HepG2 (cell line): ENCODE data around the gene IGFLR1. TPM values are rescaled to one million over a fixed set of nuclear protein-coding genes. Genes with fewer than 3 reads are reported as not detected.

Source experiments
- ETV6 ChIP-seq: sonication (generic); formaldehyde crosslinking; conservative IDR thresholded peaks from 2 replicates; pipeline ENCODE4 v1.4.0; 2020; ENCODE audit warnings: missing genetic modification reagents
- FOSL2 ChIP-seq: sonication (generic); formaldehyde crosslinking; IDR thresholded peaks from 2 replicates; pipeline ENCODE4 v1.4.0; 2020; ENCODE audit warnings: missing genetic modification reagents
- HMG20A ChIP-seq: IDR thresholded peaks from 2 replicates; pipeline ENCODE4 v1.6.1; 2016; ENCODE audit warnings: borderline replicate concordance
- RBFOX2 ChIP-seq: fragments of 200-400 bp; formaldehyde crosslinking; IDR thresholded peaks from 2 replicates; pipeline ENCODE4 v1.6.1; 2017; ENCODE audit warnings: low read depth, mild to moderate bottlenecking, low read length
- SAFB2 ChIP-seq: sonication (generic); formaldehyde crosslinking; IDR thresholded peaks from 2 replicates; pipeline ENCODE4 v1.5.1; 2020; ENCODE audit warnings: missing genetic modification reagents, low read depth, mild to moderate bottlenecking, borderline replicate concordance
- SATB2 ChIP-seq: sonication (generic); formaldehyde crosslinking; IDR thresholded peaks from 2 replicates; pipeline ENCODE4 v1.5.0; 2020; ENCODE audit warnings: missing genetic modification reagents
- TARDBP ChIP-seq: sonication (generic); formaldehyde crosslinking; IDR thresholded peaks from 2 replicates; pipeline ENCODE4 v1.8.0; 2022; ENCODE audit warnings: mild to moderate bottlenecking, missing genetic modification reagents
- ZNF180 ChIP-seq: sonication (generic); formaldehyde crosslinking; IDR thresholded peaks from 2 replicates; pipeline ENCODE4 v1.4.0; 2020; ENCODE audit warnings: low read depth, missing genetic modification reagents, borderline replicate concordance
- ZNF569 ChIP-seq: sonication (generic); formaldehyde crosslinking; IDR thresholded peaks from 2 replicates; pipeline ENCODE4 v1.5.0; 2020; ENCODE audit warnings: mild to moderate bottlenecking, missing genetic modification reagents, moderate library complexity, borderline replicate concordance
- ZNF724P ChIP-seq: sonication (generic); formaldehyde crosslinking; IDR thresholded peaks from 2 replicates; pipeline ENCODE4 v1.8.0; 2022; ENCODE audit warnings: missing genetic modification reagents, borderline replicate concordance
- polyA plus RNA-seq, 8 experiments: library from polyadenylated mRNA; depleted of rRNA in 3 of 8; stranded (reverse) in 7 of 8; unstranded in 1 of 8; fragments of >200 nt; fragmentation: Illumina TruSeq in 4 of 8; extraction: Trizol in 4 of 8; gene quantifications; 2 replicates each; pipeline versions ENCODE4 v1.2.1 to v1.2.3, GENCODE V29; 2011 to 2016; ENCODE audit warnings: low read depth in 4 of 8, missing spikeins in 1 of 8, mixed read lengths in 1 of 8; ENCODE audit not compliant: insufficient read depth in 1 of 8
- total RNA-seq, 5 experiments: library from RNA; depleted of rRNA; stranded (reverse); fragments of >200 nt; fragmentation: Illumina TruSeq; extraction: Trizol; gene quantifications; 2 replicates each; pipeline ENCODE4 v1.2.3, GENCODE V29; 2016; ENCODE audit warnings: low read depth in 1 of 5
- TF ChIP-seq, protein P1 (sequence below): sonication (generic); formaldehyde crosslinking; IDR thresholded peaks from 2 replicates; pipeline ENCODE4 v1.5.0; 2020; ENCODE audit warnings: mild to moderate bottlenecking, low read depth, missing genetic modification reagents, borderline replicate concordance
- TF ChIP-seq, protein P2 (sequence below): sonication (generic); formaldehyde crosslinking; IDR thresholded peaks from 2 replicates; pipeline ENCODE4 v1.4.0; 2020; ENCODE audit warnings: missing genetic modification reagents
- TF ChIP-seq, protein P3 (sequence below): sonication (generic); formaldehyde crosslinking; IDR thresholded peaks from 2 replicates; pipeline ENCODE4 v1.4.0; 2020; ENCODE audit warnings: mild to moderate bottlenecking, missing genetic modification reagents

The IGFLR1 gene
- total and polyA plus RNA-seq, 2 of the 13 experiments (the other 11 are each of a cell fraction or from before 2014, with no cell fraction given): 5.4 to 8.9 TPM

DNA sequence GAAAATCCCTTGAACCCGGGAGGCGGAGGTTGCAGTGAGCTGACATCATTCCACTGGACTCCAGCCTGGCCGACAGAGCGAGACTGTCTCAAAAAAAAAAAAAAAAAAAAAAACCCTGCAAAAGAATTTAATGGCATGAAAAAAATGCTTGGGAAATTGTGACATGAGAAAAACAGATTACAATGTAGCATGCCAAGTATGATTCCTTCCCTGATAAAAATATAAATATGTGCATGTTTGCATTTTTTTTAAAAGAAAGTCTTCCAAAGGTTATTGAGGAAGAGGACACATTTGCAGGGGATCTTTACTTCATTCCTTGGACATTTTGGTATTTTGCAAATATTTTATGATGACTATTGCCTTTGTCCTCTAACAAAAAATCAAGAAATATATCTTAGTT is 52.4 kb downstream of the IGFLR1 start (continued):
- TF ChIP-seq, protein P1, sequence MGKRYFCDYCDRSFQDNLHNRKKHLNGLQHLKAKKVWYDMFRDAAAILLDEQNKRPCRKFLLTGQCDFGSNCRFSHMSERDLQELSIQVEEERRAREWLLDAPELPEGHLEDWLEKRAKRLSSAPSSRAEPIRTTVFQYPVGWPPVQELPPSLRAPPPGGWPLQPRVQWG: no peak
- TF ChIP-seq RBFOX2 (no peak), HMG20A (no peak), FOSL2 (CRISPR knock-in tag) (no peak), SATB2 (CRISPR knock-in tag) (no peak), ZNF724P (CRISPR knock-in tag) (no peak), TARDBP (CRISPR knock-in tag) (no peak), ZNF569 (no peak), SAFB2 (CRISPR knock-in tag) (no peak), ETV6 (CRISPR knock-in tag) (no peak), ZNF180 (CRISPR knock-in tag) (no peak)
- TF ChIP-seq, protein P2, sequence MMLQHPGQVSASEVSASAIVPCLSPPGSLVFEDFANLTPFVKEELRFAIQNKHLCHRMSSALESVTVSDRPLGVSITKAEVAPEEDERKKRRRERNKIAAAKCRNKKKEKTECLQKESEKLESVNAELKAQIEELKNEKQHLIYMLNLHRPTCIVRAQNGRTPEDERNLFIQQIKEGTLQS: no peak
- TF ChIP-seq, protein P3, sequence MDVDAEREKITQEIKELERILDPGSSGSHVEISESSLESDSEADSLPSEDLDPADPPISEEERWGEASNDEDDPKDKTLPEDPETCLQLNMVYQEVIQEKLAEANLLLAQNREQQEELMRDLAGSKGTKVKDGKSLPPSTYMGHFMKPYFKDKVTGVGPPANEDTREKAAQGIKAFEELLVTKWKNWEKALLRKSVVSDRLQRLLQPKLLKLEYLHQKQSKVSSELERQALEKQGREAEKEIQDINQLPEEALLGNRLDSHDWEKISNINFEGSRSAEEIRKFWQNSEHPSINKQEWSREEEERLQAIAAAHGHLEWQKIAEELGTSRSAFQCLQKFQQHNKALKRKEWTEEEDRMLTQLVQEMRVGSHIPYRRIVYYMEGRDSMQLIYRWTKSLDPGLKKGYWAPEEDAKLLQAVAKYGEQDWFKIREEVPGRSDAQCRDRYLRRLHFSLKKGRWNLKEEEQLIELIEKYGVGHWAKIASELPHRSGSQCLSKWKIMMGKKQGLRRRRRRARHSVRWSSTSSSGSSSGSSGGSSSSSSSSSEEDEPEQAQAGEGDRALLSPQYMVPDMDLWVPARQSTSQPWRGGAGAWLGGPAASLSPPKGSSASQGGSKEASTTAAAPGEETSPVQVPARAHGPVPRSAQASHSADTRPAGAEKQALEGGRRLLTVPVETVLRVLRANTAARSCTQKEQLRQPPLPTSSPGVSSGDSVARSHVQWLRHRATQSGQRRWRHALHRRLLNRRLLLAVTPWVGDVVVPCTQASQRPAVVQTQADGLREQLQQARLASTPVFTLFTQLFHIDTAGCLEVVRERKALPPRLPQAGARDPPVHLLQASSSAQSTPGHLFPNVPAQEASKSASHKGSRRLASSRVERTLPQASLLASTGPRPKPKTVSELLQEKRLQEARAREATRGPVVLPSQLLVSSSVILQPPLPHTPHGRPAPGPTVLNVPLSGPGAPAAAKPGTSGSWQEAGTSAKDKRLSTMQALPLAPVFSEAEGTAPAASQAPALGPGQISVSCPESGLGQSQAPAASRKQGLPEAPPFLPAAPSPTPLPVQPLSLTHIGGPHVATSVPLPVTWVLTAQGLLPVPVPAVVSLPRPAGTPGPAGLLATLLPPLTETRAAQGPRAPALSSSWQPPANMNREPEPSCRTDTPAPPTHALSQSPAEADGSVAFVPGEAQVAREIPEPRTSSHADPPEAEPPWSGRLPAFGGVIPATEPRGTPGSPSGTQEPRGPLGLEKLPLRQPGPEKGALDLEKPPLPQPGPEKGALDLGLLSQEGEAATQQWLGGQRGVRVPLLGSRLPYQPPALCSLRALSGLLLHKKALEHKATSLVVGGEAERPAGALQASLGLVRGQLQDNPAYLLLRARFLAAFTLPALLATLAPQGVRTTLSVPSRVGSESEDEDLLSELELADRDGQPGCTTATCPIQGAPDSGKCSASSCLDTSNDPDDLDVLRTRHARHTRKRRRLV: no peak
- TF ChIP-seq, all 625 proteins: peak for 0

Other genes starting within 250 kb of the IGFLR1 start
- 57.0 and 57.1 TPM in 2 replicates for gene DMKN, start 228.8 kb downstream of the IGFLR1 start, total RNA-seq (2016; rRNA removed; fragmentation: Illumina TruSeq; extraction: Trizol)
- 50.8 and 71.8 TPM in 2 replicates for gene DMKN, start 228.8 kb downstream of the IGFLR1 start, polyA plus RNA-seq (2011; rRNA removed)
- not detected in 2 replicates for gene SBSN, start 214.1 kb downstream of the IGFLR1 start, total RNA-seq (2016; rRNA removed; fragmentation: Illumina TruSeq; extraction: Trizol)
- not detected in 2 replicates for gene SBSN, start 214.1 kb downstream of the IGFLR1 start, polyA plus RNA-seq (2011; rRNA removed)
- gene GAPDHS, start 209.0 kb downstream of the IGFLR1 start, total RNA-seq (2016; rRNA removed; fragmentation: Illumina TruSeq; extraction: Trizol): not detected in 2 replicates
- gene GAPDHS, start 209.0 kb downstream of the IGFLR1 start, polyA plus RNA-seq (2011; rRNA removed): 0.09 TPM in 1 of 2 replicates, not detected in the other
- 85.8 and 141 TPM in 2 replicates for gene TMEM147, start 196.8 kb downstream of the IGFLR1 start, total RNA-seq (2016; rRNA removed; fragmentation: Illumina TruSeq; extraction: Trizol)
- gene TMEM147, start 196.8 kb downstream of the IGFLR1 start, polyA plus RNA-seq (2011; rRNA removed): 176 and 188 TPM in 2 replicates
- gene ATP4A, start 178.8 kb downstream of the IGFLR1 start, total RNA-seq (2016; rRNA removed; fragmentation: Illumina TruSeq; extraction: Trizol): 0.11 TPM in 1 of 2 replicates, not detected in the other
- 0.08 and 0.09 TPM in 2 replicates for gene ATP4A, start 178.8 kb downstream of the IGFLR1 start, polyA plus RNA-seq (2011; rRNA removed)
- gene PMIS2, start 156.3 kb downstream of the IGFLR1 start, total RNA-seq (2016; rRNA removed; fragmentation: Illumina TruSeq; extraction: Trizol): not detected in 2 replicates
- not detected in 2 replicates for gene PMIS2, start 156.3 kb downstream of the IGFLR1 start, polyA plus RNA-seq (2011; rRNA removed)
- 9.2 and 17.7 TPM in 2 replicates for gene HAUS5, start 129.7 kb downstream of the IGFLR1 start, total RNA-seq (2016; rRNA removed; fragmentation: Illumina TruSeq; extraction: Trizol)
- 10.3 and 11.1 TPM in 2 replicates for gene HAUS5, start 129.7 kb downstream of the IGFLR1 start, polyA plus RNA-seq (2011; rRNA removed)
- 49.7 and 55.3 TPM in 2 replicates for gene RBM42, start 113.4 kb downstream of the IGFLR1 start, total RNA-seq (2016; rRNA removed; fragmentation: Illumina TruSeq; extraction: Trizol)
- gene RBM42, start 113.4 kb downstream of the IGFLR1 start, polyA plus RNA-seq (2011; rRNA removed): 27.2 and 30.6 TPM in 2 replicates
- gene ETV2, start 100.7 kb downstream of the IGFLR1 start, total RNA-seq (2016; rRNA removed; fragmentation: Illumina TruSeq; extraction: Trizol): 0.20 and 0.46 TPM in 2 replicates
- 0.07 and 0.18 TPM in 2 replicates for gene ETV2, start 100.7 kb downstream of the IGFLR1 start, polyA plus RNA-seq (2011; rRNA removed)
- gene COX6B1, start 94.1 kb downstream of the IGFLR1 start, total RNA-seq (2016; rRNA removed; fragmentation: Illumina TruSeq; extraction: Trizol): 487 and 598 TPM in 2 replicates
- gene COX6B1, start 94.1 kb downstream of the IGFLR1 start, polyA plus RNA-seq (2011; rRNA removed): 469 and 481 TPM in 2 replicates
- not detected in 2 replicates for gene UPK1A, start 75.9 kb downstream of the IGFLR1 start, total RNA-seq (2016; rRNA removed; fragmentation: Illumina TruSeq; extraction: Trizol)
- gene UPK1A, start 75.9 kb downstream of the IGFLR1 start, polyA plus RNA-seq (2011; rRNA removed): 2.5 and 2.9 TPM in 2 replicates
- gene ZBTB32, start 37.9 kb downstream of the IGFLR1 start, total RNA-seq (2016; rRNA removed; fragmentation: Illumina TruSeq; extraction: Trizol): not detected in 2 replicates
- not detected in 2 replicates for gene ZBTB32, start 37.9 kb downstream of the IGFLR1 start, polyA plus RNA-seq (2011; rRNA removed)
- gene KMT2B, start 24.4 kb downstream of the IGFLR1 start, total RNA-seq (2016; rRNA removed; fragmentation: Illumina TruSeq; extraction: Trizol): 6.2 TPM in 2 replicates
- 16.9 and 19.2 TPM in 2 replicates for gene KMT2B, start 24.4 kb downstream of the IGFLR1 start, polyA plus RNA-seq (2011; rRNA removed)
- 4.7 and 7.9 TPM in 2 replicates for gene U2AF1L4, start 3.0 kb upstream of the IGFLR1 start, total RNA-seq (2016; rRNA removed; fragmentation: Illumina TruSeq; extraction: Trizol)
- 14.2 and 15.4 TPM in 2 replicates for gene U2AF1L4, start 3.0 kb upstream of the IGFLR1 start, polyA plus RNA-seq (2011; rRNA removed)
- gene PSENEN, start 3.2 kb upstream of the IGFLR1 start, total RNA-seq (2016; rRNA removed; fragmentation: Illumina TruSeq; extraction: Trizol): 20.0 and 34.2 TPM in 2 replicates
- 16.9 and 22.6 TPM in 2 replicates for gene PSENEN, start 3.2 kb upstream of the IGFLR1 start, polyA plus RNA-seq (2011; rRNA removed)
- gene LIN37, start 6.1 kb upstream of the IGFLR1 start, total RNA-seq (2016; rRNA removed; fragmentation: Illumina TruSeq; extraction: Trizol): 3.5 and 6.3 TPM in 2 replicates
- gene LIN37, start 6.1 kb upstream of the IGFLR1 start, polyA plus RNA-seq (2011; rRNA removed): 8.7 and 8.9 TPM in 2 replicates
- gene HSPB6, start 14.6 kb upstream of the IGFLR1 start, total RNA-seq (2016; rRNA removed; fragmentation: Illumina TruSeq; extraction: Trizol): not detected in 2 replicates
- gene HSPB6, start 14.6 kb upstream of the IGFLR1 start, polyA plus RNA-seq (2011; rRNA removed): 0.08 and 0.18 TPM in 2 replicates
- gene PROSER3, start 15.7 kb upstream of the IGFLR1 start, total RNA-seq (2016; rRNA removed; fragmentation: Illumina TruSeq; extraction: Trizol): 4.5 and 5.7 TPM in 2 replicates
- gene PROSER3, start 15.7 kb upstream of the IGFLR1 start, polyA plus RNA-seq (2011; rRNA removed): 5.1 and 6.2 TPM in 2 replicates
- 0.83 and 1.3 TPM in 2 replicates for gene ARHGAP33, start 33.1 kb upstream of the IGFLR1 start, total RNA-seq (2016; rRNA removed; fragmentation: Illumina TruSeq; extraction: Trizol)
- 2.7 and 4.1 TPM in 2 replicates for gene ARHGAP33, start 33.1 kb upstream of the IGFLR1 start, polyA plus RNA-seq (2011; rRNA removed)
- 42.0 and 86.7 TPM in 2 replicates for gene PRODH2, start 70.4 kb upstream of the IGFLR1 start, total RNA-seq (2016; rRNA removed; fragmentation: Illumina TruSeq; extraction: Trizol)
- gene PRODH2, start 70.4 kb upstream of the IGFLR1 start, polyA plus RNA-seq (2011; rRNA removed): 118 and 171 TPM in 2 replicates
- not detected in 2 replicates for gene NPHS1, start 110.1 kb upstream of the IGFLR1 start, total RNA-seq (2016; rRNA removed; fragmentation: Illumina TruSeq; extraction: Trizol)
- 0.01 TPM in 1 of 2 replicates, not detected in the other for gene NPHS1, start 110.1 kb upstream of the IGFLR1 start, polyA plus RNA-seq (2011; rRNA removed)
- gene KIRREL2, start 114.5 kb upstream of the IGFLR1 start, total RNA-seq (2016; rRNA removed; fragmentation: Illumina TruSeq; extraction: Trizol): 2.2 and 2.4 TPM in 2 replicates
- gene KIRREL2, start 114.5 kb upstream of the IGFLR1 start, polyA plus RNA-seq (2011; rRNA removed): 0.17 and 0.18 TPM in 2 replicates
- gene APLP1, start 126.1 kb upstream of the IGFLR1 start, total RNA-seq (2016; rRNA removed; fragmentation: Illumina TruSeq; extraction: Trizol): 2.3 and 2.9 TPM in 2 replicates
- 2.0 and 3.1 TPM in 2 replicates for gene APLP1, start 126.1 kb upstream of the IGFLR1 start, polyA plus RNA-seq (2011; rRNA removed)
- 0.38 and 2.1 TPM in 2 replicates for gene NFKBID, start 158.1 kb upstream of the IGFLR1 start, total RNA-seq (2016; rRNA removed; fragmentation: Illumina TruSeq; extraction: Trizol)
- gene NFKBID, start 158.1 kb upstream of the IGFLR1 start, polyA plus RNA-seq (2011; rRNA removed): 1.6 and 2.3 TPM in 2 replicates
- gene HCST, start 160.1 kb upstream of the IGFLR1 start, total RNA-seq (2016; rRNA removed; fragmentation: Illumina TruSeq; extraction: Trizol): 0.24 TPM in 1 of 2 replicates, not detected in the other
- gene HCST, start 160.1 kb upstream of the IGFLR1 start, polyA plus RNA-seq (2011; rRNA removed): 1.2 and 2.3 TPM in 2 replicates
- not detected in 2 replicates for gene TYROBP, start 165.8 kb upstream of the IGFLR1 start, total RNA-seq (2016; rRNA removed; fragmentation: Illumina TruSeq; extraction: Trizol)
- gene TYROBP, start 165.8 kb upstream of the IGFLR1 start, polyA plus RNA-seq (2011; rRNA removed): 0.20 TPM in 1 of 2 replicates, not detected in the other
- gene LRFN3, start 193.9 kb upstream of the IGFLR1 start, total RNA-seq (2016; rRNA removed; fragmentation: Illumina TruSeq; extraction: Trizol): 1.1 and 1.6 TPM in 2 replicates
- gene LRFN3, start 193.9 kb upstream of the IGFLR1 start, polyA plus RNA-seq (2011; rRNA removed): 0.74 and 0.91 TPM in 2 replicates